ENCODE data around the gene ANK2.
"Not testable (repeated sequence)": the region's sequence is repeated elsewhere in the genome, so short reads cannot be mapped to it uniquely, and the experiment has no call there.

The ANK2 gene

GRCh38 chr4:113052379-113052951 lies 3.0 kb downstream of the ANK2 start:
- no peak for DNase-seq

DNA sequence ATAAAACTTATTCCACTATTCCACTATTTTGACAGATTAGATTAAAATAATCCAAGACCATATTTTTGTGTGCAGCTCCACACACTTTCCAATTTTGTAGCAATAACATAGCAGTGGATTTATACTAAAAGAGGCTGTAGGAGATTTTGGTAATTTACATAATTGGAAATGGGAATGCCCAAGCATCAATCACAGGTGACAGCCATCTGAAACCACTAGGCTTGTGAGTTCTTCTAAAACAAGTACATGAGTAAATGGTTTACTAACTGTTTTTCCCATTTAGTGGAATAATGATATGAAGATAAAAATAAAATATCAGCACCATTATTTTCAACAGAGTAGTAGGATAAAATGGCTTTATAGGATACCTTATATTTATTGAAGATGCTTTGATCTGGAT lies 4.4 kb downstream of the ANK2 start:
- DNase-seq, result no peak

DNA sequence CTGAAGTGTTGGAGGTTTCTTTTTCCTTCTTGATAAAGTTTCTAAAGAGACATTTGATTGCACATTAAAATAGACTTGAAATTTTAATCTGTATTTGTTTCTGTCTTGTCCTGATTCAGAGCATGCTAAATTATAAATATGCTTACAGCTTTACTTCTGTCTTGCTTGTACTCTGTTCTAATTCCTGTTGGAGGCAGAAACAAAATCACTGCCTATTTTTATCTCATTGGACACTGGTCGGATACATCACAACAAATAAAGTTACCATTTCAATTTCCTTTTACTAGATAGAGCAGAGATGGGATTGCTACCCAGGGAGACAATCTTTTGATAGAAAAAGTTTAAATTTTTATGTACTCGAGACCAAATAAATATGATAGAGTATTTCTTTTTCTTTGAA lies 6.9 kb downstream of the ANK2 start:
- no peak for DNase-seq

- DNase-seq, result no peak
Observed at GRCh38 chr4:113057891-113058290, 8.4 kb downstream of the ANK2 start.

DNA sequence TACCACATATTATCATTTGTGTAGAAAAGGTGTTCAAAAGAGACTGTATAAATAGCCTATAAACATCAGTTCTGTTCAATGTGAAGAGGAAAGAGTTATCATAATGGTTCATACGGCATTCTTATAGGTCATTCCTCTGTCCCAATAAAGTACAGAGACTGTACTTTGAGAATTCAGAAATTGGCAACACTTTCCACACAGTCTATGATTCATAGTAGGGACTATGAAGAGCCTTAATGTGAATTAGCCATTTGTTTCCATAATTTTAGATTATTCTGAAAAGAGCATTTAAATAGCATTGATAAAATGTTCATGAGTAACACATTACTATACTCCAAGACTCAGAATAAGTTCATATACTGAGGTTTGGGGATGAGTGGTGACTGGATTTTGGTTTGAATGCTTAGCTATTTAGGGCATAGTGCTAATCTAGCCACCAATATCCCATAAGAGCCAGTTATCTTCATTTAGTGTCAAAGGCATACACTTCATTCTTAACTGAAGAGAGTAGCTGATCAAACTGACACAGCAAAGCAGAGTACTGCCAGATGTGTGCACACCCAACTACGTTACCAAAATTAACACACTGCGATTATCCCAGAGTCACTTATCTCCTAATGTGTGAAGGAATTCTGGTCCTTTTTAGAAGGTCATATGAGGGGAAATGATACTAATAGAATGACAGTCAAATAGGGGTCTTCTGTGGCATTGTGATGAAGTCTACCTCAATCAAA lies 10.2 kb downstream of the ANK2 start:
- no peak for DNase-seq

DNA sequence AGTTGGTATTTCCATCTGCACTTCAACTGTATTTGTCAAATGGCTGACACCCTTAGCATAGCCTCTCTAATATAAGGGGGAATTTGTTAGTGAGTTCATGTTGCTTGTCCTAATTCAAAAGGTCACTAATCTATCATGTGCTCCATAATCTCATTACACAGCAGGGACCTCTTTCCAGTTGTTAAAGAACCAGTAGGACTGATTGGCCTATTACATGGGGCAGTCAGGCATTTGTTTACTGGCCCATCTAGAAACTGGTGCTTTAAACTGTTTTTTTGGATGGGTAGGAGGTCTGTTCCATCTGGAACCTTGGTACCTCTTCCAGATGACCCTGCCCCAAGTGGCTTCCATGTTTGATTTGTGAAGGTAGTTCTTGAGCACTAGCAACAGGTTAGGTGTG lies 11.4 kb downstream of the ANK2 start:
- no peak for DNase-seq

GRCh38 chr4:113064244-113064643 lies 14.8 kb downstream of the ANK2 start:
- no peak for DNase-seq

DNA sequence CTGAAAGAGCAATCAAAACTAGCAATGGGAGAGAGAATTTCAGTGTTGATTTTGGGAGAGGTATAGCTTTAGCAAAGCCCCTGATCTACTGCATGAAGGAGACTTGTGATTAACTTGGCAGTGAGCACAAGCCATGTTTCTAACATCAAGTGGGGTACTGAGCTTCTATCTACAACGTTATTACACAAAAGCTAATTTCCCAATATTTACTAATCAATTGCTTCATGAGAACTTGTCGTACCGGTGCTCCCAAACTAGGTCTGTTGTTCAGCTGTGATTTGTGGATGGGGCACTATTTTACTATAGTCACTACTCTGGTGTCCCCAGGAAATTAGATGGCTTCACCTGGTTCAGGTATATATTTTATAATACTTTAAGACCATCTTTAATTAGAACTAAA lies 16.2 kb downstream of the ANK2 start:
- no peak for DNase-seq

DNA sequence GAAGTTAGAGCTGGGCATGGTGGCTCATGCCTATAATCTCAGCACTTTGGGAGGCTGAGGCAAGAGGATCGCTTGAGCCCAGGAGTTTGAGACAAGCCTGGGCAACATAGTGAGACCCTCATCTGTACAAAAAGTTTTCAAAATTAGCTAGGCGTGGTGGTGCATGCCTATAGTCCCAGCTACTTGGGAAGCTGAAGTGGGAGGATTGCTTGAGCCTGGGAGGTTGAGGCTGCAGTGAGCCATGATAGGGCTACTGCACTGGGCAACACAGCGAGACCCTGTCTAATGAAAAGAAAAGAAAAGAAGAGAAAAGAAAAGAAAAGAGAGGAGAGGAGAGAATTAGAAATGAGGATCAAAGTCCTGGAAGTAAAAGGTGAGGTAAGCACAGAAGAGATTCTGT lies 19.3 kb downstream of the ANK2 start:
- DNase-seq, result not testable (repeated sequence)

DNA sequence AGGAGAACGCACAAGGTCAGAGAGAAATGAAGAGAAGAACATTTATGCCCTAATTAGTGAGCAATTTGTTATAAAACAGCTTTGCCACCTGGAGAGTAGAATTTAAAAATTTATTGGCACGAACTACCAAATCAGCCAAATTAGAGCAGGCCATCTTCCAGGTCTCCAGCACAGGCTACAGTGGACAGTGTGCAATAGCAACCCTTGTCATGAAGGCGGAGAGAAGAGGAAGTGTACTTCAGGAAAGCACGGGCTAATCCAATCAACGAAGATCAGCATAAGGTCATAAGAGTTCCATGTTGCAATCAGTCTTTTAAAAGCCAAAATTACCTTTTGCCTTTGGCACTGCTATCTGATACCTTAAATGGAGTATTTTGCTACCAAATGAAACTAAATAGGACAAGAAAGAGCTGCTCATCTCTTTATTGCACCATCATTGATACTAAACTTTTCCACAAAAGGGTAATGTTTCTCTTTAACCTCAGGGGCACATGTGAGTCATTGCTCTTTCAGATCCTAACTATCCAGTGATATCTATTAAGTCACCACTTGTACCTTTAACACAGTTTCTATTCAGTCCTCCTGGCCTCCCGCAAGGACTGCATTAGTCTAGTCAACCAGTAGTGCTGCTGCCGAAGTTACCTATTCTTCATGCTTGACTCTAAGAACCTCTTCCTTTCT lies 19.9 kb downstream of the ANK2 start:
- DNase-seq, result no peak

DNA sequence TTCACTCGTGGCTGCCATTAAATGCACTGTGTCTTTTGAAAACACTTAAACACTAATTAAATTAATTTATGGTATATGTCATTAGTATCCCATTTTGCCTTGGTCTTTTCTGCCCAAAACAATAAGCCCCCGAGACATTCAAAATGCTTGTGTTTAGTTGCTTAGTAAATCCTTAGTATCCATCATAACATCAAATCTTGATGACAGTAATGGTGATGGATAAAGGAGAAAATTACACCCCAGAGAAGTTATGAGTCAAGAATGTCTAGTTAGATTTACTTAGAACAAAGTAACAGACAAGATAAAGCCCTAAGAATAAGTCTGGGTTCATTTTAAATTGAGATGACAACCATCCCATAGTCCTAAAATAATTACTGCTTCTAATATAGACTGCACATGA lies 21.3 kb downstream of the ANK2 start:
- no peak for DNase-seq

DNA sequence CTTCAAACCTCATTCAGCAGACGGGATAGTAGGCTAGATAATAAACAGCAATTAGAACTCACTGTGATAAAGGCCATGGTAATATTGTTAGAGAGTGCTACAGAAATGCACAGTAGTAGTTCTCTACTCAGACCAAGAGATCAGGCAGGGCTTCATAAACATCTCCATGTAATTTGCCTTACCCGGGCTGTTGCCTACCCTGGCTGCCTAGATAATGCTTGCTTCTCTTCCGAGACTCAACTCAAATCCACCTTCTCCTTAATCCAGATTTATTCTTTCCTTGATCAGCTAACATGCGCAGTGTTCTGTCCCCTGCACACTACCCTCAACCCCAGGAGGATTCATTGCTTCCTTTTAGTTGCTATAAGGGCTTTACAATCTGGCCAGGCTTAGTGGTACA lies 21.8 kb downstream of the ANK2 start:
- DNase-seq, result no peak

DNA sequence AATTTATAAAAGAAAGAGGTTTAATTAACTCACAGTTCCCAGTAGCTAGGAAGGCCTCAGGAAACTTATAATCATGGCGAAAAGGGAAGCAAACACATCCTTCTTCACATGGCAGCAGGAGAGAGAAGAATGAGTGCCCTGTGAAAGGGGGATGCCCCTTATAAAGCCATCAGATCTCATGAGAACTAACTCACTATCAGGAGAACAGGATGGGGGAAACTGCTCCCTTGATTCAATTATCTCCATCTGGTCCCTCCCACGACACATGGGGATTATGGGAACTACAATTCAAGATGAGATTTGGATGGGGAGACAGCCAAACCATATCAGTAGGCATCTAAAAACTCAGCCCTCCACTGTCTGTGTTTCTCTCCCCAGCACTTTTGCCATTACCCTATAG lies 22.4 kb downstream of the ANK2 start:
- no peak for DNase-seq

DNA sequence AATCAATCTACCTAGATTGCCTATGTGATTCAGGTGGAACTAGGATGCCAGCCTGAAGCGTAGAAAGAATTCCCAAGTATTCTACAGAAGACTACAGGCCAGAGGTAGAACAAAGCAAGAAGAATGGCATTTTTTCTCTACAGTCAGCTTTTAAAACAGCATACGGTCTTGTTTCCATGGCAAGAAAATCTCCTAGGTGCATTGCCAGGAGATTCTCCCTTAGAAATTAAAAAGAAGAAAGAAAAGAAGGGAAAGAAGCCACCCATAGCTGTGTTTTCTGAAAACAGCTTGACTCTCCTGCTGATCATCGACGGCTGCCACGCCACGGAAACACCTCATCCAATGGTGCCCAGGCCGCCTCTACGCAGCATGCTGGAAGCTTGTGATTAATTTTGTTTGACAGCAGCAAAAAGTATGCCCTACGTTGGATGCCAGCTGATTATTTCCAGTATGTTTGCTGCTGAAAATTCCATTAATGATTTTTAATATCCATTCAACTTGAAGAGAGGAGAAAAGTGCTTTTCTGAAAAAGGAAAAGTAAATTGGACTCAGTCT lies 24.1 kb downstream of the ANK2 start:
- no peak for DNase-seq

- DNase-seq, result peak; percentile 23
Observed at GRCh38 chr4:113077575-113077974, 28.1 kb downstream of the ANK2 start.

DNA sequence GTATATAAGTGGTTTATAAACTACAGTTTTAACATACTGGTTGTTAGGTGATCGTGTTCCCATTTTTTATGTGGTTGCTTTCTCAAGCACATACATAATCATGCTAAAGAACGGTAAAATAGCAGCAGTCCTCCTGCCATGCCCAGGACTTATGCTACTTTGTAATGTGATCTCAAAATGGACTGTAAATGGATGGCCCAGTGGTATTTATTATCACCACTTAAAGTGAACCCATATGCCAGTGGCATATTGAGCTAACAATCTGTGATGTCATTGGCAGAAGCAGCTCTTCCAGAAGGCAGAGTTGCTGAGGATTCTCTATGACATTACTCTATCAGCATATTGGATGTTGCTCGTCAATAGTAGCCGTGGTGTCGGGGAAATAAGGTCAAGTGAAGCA lies 28.6 kb downstream of the ANK2 start:
- DNase-seq, result peak; percentile 49

DNA sequence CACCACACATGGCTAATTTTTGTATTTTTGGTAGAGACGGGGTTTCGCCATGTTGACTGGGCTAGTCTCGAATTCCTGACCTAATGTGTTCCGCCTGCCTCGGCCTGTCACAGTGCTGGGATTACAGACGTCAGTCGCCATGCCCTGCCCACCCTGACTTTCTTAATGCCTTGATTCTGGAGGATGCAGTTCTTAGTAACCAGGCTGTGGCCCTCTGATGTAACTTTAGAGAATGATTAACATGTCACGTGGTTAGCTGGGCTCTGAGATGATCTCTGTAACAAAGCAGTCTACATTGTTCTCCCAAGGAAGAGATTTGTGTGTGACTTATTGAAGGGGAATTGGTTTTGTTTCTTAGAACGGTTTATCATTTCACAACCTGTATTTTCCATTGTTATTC lies 30.6 kb downstream of the ANK2 start:
- no peak for DNase-seq

- no peak for DNase-seq
Observed at GRCh38 chr4:113080624-113081023, 31.2 kb downstream of the ANK2 start.

- no peak for DNase-seq
Observed at GRCh38 chr4:113083346-113083745, 33.9 kb downstream of the ANK2 start.

- no peak for DNase-seq
Observed at GRCh38 chr4:113086172-113086695, 36.8 kb downstream of the ANK2 start.

DNA sequence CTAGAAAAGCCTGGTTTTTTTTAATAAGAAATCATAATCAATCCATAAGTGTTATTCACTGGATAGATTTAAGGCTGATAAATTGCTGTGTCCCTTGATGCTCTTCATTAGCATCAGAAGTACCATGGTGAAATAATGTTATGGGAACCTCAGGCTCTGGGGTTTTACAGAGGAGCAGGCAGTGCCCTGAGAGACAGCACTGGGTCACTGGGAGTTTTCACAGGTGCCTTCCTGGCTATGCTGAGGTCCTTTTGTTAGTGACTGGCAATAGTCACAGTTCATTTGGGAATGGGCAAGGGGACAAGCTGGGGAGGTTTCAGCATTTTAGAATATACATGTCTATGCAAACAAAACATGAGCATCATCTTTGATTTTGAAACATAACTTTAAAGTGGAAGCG lies 38.6 kb downstream of the ANK2 start:
- no peak for DNase-seq

GRCh38 chr4:113090954-113091353 lies 41.5 kb downstream of the ANK2 start:
- no peak for DNase-seq

DNA sequence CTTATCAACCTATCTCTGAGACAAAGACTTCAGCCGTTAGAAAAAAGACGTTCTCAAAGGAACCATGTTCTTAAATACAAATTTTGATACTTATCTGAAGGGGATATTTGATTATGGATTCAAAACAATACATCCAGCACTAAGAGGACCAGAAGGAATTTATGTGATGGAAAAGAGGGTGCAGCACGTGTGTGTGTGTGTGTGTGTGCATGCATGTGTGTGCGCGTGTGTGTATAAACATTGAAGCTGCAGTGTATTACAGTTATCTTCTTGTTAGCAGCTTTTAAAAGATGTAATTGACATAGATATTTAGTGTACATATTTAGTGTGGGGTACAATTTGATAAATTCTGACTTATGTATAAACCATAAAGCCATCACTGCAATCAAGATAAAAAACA lies 44.9 kb downstream of the ANK2 start:
- DNase-seq, result no peak

GRCh38 chr4:113094802-113095201 lies 45.3 kb downstream of the ANK2 start:
- DNase-seq, result peak; percentile 6

Data from NCI-H1694 (cell line).